SK-N-SH (cell line): ENCODE measurements around the gene PROC. TPM values are rescaled to one million over a fixed set of nuclear protein-coding genes. Genes with fewer than 3 reads are reported as not detected.

Experiments used
- CTCF ChIA-PET: fragments of 300-600, 350-600 bp; formaldehyde crosslinking; extraction: SDS; loops from one replicate; lab custom pipeline; 2021; lab: Yijun Ruan, JAX
- POLR2A ChIA-PET: fragments of 350-600 bp; sonication (Branson Sonifier 250); formaldehyde crosslinking; extraction: SDS; loops from one replicate; lab custom pipeline; 2020; ENCODE audit warnings: antibody characterized with exemption, inconsistent platforms; lab: Yijun Ruan, JAX
- DNase-seq: peaks from one replicate; pipeline ENCODE4 v3.0.0; 2012
- H2AFZ ChIP-seq: fragments of 200-600 bp; sonication (generic); 2 replicates; pipeline ENCODE4 v1.8.1; 2016; ENCODE audit warnings: antibody characterized with exemption, mild to moderate bottlenecking, low read depth
- H3F3A ChIP-seq: fragments of 200-600 bp; sonication (generic); replicated peaks from 2 replicates; pipeline ENCODE3; 2016; ENCODE audit warnings: antibody characterized with exemption, mild to moderate bottlenecking; ENCODE audit not compliant: insufficient read depth
- H3K27ac ChIP-seq, 2 experiments: fragments of 200-500 bp in 1 of 2; fragments of 200-600 bp in 1 of 2; sonication (Bioruptor generic) in 1 of 2; sonication (generic), shearing (Covaris generic) in 1 of 2; 2 replicates each; pipeline versions ENCODE4 v1.5.1 to v1.6.1; 2014 to 2016; ENCODE audit warnings: low read depth in 2 of 2, inconsistent platforms in 1 of 2, low read length in 1 of 2, mild to moderate bottlenecking in 1 of 2, mixed read lengths in 1 of 2
- H3K27me3 ChIP-seq: fragments of 200-600 bp; sonication (generic), shearing (Covaris generic); 2 replicates; pipeline ENCODE4 v1.6.1; 2016; ENCODE audit warnings: mixed run types; ENCODE audit not compliant: insufficient read depth
- H3K36me3 ChIP-seq, 2 experiments: fragments of 200-500 bp in 1 of 2; fragments of 200-600 bp in 1 of 2; sonication (Bioruptor generic) in 1 of 2; sonication (generic) in 1 of 2; replicated peaks in 1 of 2; 2 replicates each; pipeline versions ENCODE3 to v1.5.1; 2014 to 2016; ENCODE audit warnings: low read length in 1 of 2, mild to moderate bottlenecking in 1 of 2; ENCODE audit not compliant: insufficient read depth in 2 of 2, control insufficient read depth in 1 of 2
- H3K4me1 ChIP-seq, 2 experiments: fragments of 200-500 bp in 1 of 2; fragments of 200-600 bp in 1 of 2; sonication (Bioruptor generic) in 1 of 2; sonication (generic), shearing (Covaris generic) in 1 of 2; 2 replicates each; pipeline versions ENCODE4 v1.5.1 to v1.6.1; 2014 to 2016; ENCODE audit warnings: low read depth in 1 of 2, low read length in 1 of 2, mixed run types in 1 of 2; ENCODE audit not compliant: insufficient read depth in 2 of 2, control insufficient read depth in 1 of 2
- H3K4me2 ChIP-seq: fragments of 200-600 bp; sonication (generic), shearing (Covaris generic); 2 replicates; pipeline ENCODE4 v1.6.1; 2017; ENCODE audit warnings: mixed run types
- H3K4me3 ChIP-seq, 2 experiments: fragments of 200-500 bp in 1 of 2; fragments of 200-600 bp in 1 of 2; sonication (Bioruptor generic) in 1 of 2; sonication (generic), shearing (Covaris generic) in 1 of 2; 2 replicates each; pipeline versions ENCODE4 v1.5.1 to v1.8.1; 2014 to 2016; ENCODE audit warnings: low read depth in 2 of 2, inconsistent platforms in 1 of 2, low read length in 1 of 2, mild to moderate bottlenecking in 1 of 2, mixed read lengths in 1 of 2, moderate library complexity in 1 of 2
- H3K79me2 ChIP-seq: fragments of 200-600 bp; sonication (generic); 2 replicates; pipeline ENCODE4 v1.8.1; 2017; ENCODE audit warnings: mild to moderate bottlenecking; ENCODE audit not compliant: insufficient read depth
- H3K9ac ChIP-seq: fragments of 200-600 bp; sonication (generic); 2 replicates; pipeline ENCODE4 v1.6.1; 2017; ENCODE audit warnings: mixed run types
- H3K9me2 ChIP-seq: fragments of 200-600 bp; sonication (generic); 2 replicates; pipeline ENCODE4 v1.6.1; 2017; ENCODE audit warnings: mixed run types
- H3K9me3 ChIP-seq: fragments of 200-600 bp; sonication (generic); 2 replicates; pipeline ENCODE4 v1.6.1; 2017; ENCODE audit warnings: mixed run types, mild to moderate bottlenecking, moderate library complexity
- H4K20me1 ChIP-seq: fragments of 200-600 bp; sonication (generic); 2 replicates; pipeline ENCODE4 v1.6.1; 2017; ENCODE audit warnings: mild to moderate bottlenecking, mixed run types; ENCODE audit not compliant: insufficient read depth
- EP300 ChIP-seq, 2 experiments: IDR thresholded peaks; 2 replicates each; pipeline versions ENCODE4 v1.4.0 to v1.6.1; 2012; ENCODE audit warnings: borderline replicate concordance in 1 of 2, low read depth in 1 of 2, low read length in 1 of 2
- EZH2phosphoT487 ChIP-seq: fragments of 200-600 bp; sonication (generic); IDR thresholded peaks from 2 replicates; pipeline ENCODE4 v1.6.1; 2017; ENCODE audit warnings: low read depth, mixed run types, mild to moderate bottlenecking, antibody characterized with exemption, moderate library complexity, borderline replicate concordance
- FOXM1 ChIP-seq: IDR thresholded peaks from 2 replicates; pipeline ENCODE4 v1.4.0; 2012; ENCODE audit warnings: low read depth, mild to moderate bottlenecking
- GABPA ChIP-seq: IDR thresholded peaks from 2 replicates; pipeline ENCODE4 v1.4.0; 2012; ENCODE audit warnings: low read depth, mild to moderate bottlenecking
- GATA2 ChIP-seq: sonication (generic); formaldehyde crosslinking; IDR thresholded peaks from 2 replicates; pipeline ENCODE4 v1.5.0; 2020; ENCODE audit warnings: mild to moderate bottlenecking, missing genetic modification reagents
- MAX ChIP-seq: IDR thresholded peaks from 2 replicates; pipeline ENCODE4 v1.4.0; 2012; ENCODE audit warnings: low read depth
- MEF2A ChIP-seq: IDR thresholded peaks from 2 replicates; pipeline ENCODE4 v1.4.0; 2012; ENCODE audit warnings: low read depth, borderline replicate concordance
- NFIC ChIP-seq: IDR thresholded peaks from 2 replicates; pipeline ENCODE4 v1.4.0; 2012; ENCODE audit warnings: borderline replicate concordance
- PBX3 ChIP-seq: IDR thresholded peaks from 2 replicates; pipeline ENCODE4; 2012
- POLR2AphosphoS5 ChIP-seq: IDR thresholded peaks from 2 replicates; pipeline ENCODE4 v1.6.1; 2012; ENCODE audit warnings: low read depth, low read length
- RAD21 ChIP-seq: IDR thresholded peaks from 2 replicates; pipeline ENCODE4 v1.6.1; 2012; ENCODE audit warnings: mild to moderate bottlenecking, low read length
- RFX5 ChIP-seq: IDR thresholded peaks from 2 replicates; pipeline ENCODE4 v1.6.1; 2012; ENCODE audit warnings: mild to moderate bottlenecking, improper control_type of control experiment, low read length
- RXRA ChIP-seq: IDR thresholded peaks from 2 replicates; pipeline ENCODE4 v1.4.0; 2012; ENCODE audit warnings: low read depth, mild to moderate bottlenecking, borderline replicate concordance
- SIN3A ChIP-seq: IDR thresholded peaks from 2 replicates; pipeline ENCODE4 v1.6.1; 2012; ENCODE audit warnings: low read depth, mild to moderate bottlenecking, low read length, moderate library complexity, borderline replicate concordance
- SMC3 ChIP-seq: IDR thresholded peaks from 2 replicates; pipeline ENCODE4 v1.6.1; 2012; ENCODE audit warnings: low read depth, low read length, improper control_type of control experiment
- TAF1 ChIP-seq: IDR thresholded peaks from 2 replicates; pipeline ENCODE4 v1.6.1; 2012; ENCODE audit warnings: low read depth, mild to moderate bottlenecking, low read length, moderate library complexity, borderline replicate concordance
- TCF12 ChIP-seq: IDR thresholded peaks from 2 replicates; pipeline ENCODE4 v1.4.0; 2012
- TEAD4 ChIP-seq: IDR thresholded peaks from 2 replicates; pipeline ENCODE4 v1.4.0; 2012; ENCODE audit warnings: mild to moderate bottlenecking, borderline replicate concordance; ENCODE audit not compliant: insufficient read depth
- YY1 ChIP-seq: IDR thresholded peaks from 2 replicates; pipeline ENCODE4 v1.4.0; 2012; ENCODE audit warnings: low read depth, mild to moderate bottlenecking
- ZBTB33 ChIP-seq: IDR thresholded peaks from 2 replicates; pipeline ENCODE4 v1.4.0; 2012; ENCODE audit warnings: low read depth, borderline replicate concordance
- WGBS: methylation state at CpG from one replicate; pipeline ENCODE4 v1.1.6; 2017; ENCODE audit warnings: low lambda C conversion rate; 5-methylcytosine and 5-hydroxymethylcytosine counted together
- polyA plus RNA-seq, 3 experiments: library from polyadenylated mRNA; depleted of rRNA; stranded (reverse); fragments of >200 nt; gene quantifications; 2 replicates each; pipeline ENCODE4 v1.2.3, GENCODE V29; 2012
- TF ChIP-seq, protein P1 (sequence below): fragments of 150-350 bp; IDR thresholded peaks from 2 replicates; pipeline ENCODE4 v1.6.1; 2016; ENCODE audit warnings: mild to moderate bottlenecking, low read depth, low read length

Gene PROC
- polyA plus RNA-seq, 1 of the 3 experiments (the other 2 are of a cell fraction), result 0.10 TPM

DNA sequence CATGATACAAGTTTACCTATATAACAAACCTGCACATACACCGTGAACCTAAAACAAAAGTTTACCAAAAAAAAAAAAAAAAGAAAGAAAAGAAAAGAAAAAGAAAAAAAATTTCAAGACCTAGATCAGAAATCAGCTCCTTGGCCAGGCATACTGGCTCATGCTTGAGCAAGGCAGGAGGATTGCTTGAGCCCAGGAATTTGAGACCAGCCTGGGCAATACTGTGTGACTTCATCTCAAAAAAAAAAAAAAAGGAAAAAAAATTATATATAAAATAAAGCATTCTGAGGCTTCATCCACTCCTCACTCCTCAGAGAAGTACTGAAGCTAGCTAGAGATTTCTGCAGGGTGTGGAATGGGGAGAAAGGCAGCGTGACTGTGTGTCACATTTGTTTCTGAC lies 11.8 kb upstream of the PROC start:
- H3K9ac ChIP-seq, result no peak overlapping the region
- no peak overlapping the region for H3K4me2 ChIP-seq
- H4K20me1 ChIP-seq, result no peaks in the 10 kb centered on the region
- ChIA-PET CTCF (interaction anchor here (1.5 kb wide), 1 partner anchor 9 kb away, joined by 4 read pairs; no protein-coding TSS in a partner anchor), POLR2A (interaction anchor here (0.7 kb wide), 1 partner anchor 269 kb away, joined by 3 read pairs; the partner anchor contains the start of gene LIMS2)
- DNase-seq, result no peak
- no peak overlapping the region for H3K4me3 ChIP-seq
- H3K36me3 ChIP-seq, result no peaks in the 10 kb centered on the region
- no peaks in the 10 kb centered on the region for H3K27me3 ChIP-seq
- H3K4me1 ChIP-seq, result peaks cover 13 to 34% of the 10 kb centered on the region in 2 experiments
- peak overlapping the region in 1 of 2 experiments; percentile 78; a peak in 2 of 4 replicates for H3K27ac ChIP-seq
- H2AFZ ChIP-seq, result no peak overlapping the region
- peaks cover 30% of the 10 kb centered on the region for H3F3A ChIP-seq
- no peaks in the 10 kb centered on the region for H3K79me2 ChIP-seq
- H3K9me2 ChIP-seq, result no peaks in the 10 kb centered on the region
- H3K9me3 ChIP-seq, result no peaks in the 10 kb centered on the region
- WGBS, result 91% methylated on average over 2 of the region's 2 CpGs
- TF ChIP-seq NFIC, result no peak
- TF ChIP-seq TAF1, result no peak
- no peak for TF ChIP-seq GABPA
- no peak for TF ChIP-seq TEAD4
- TF ChIP-seq FOXM1, result no peak
- no peak for TF ChIP-seq MAX
- TF ChIP-seq EP300 (IDR thresholded peaks at IDR 0.05; ENCODE audit: borderline replicate concordance in 1 of 2, low read depth in 1 of 2, low read length in 1 of 2), result no peak
- TF ChIP-seq PBX3, result no peak
- no peak for TF ChIP-seq EZH2phosphoT487
- no peak for TF ChIP-seq TCF12
- no peak for TF ChIP-seq RXRA
- no peak for TF ChIP-seq GATA2 (CRISPR knock-in tag)
- no peak for TF ChIP-seq MEF2A

DNA sequence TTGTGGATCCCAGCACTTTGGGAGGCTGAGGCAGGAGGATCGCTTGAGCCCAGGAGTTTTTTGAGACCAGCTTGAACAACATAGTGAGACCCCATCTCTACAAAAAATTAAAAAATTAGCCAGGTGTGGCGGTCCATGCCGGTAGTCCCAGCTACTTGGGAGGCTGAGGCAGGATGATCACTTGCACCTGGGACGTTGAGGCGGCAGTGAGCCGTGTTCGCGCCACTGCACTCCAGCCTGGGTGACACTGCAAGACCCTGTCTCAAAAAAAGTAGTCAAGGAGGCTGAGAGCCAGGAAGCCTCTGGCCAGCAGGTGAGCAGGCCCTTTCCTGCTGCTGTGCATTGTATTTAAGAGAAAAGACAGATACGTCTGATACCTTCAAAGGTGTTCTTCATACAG lies 11.1 kb upstream of the PROC start:
- Histone ChIP-seq H3F3A (peaks cover 32% of the 10 kb centered on the region), H3K27me3 (no peaks in the 10 kb centered on the region), H3K4me3 (no peak overlapping the region), H3K9me3 (no peaks in the 10 kb centered on the region), H3K27ac (peak overlapping the region; percentile 78 to 86; a peak in 3 of 4 replicates), H3K79me2 (no peaks in the 10 kb centered on the region), H3K9ac (no peak overlapping the region), H3K4me1 (peaks cover 16 to 36% of the 10 kb centered on the region in 2 experiments), H4K20me1 (no peaks in the 10 kb centered on the region), H3K4me2 (no peak overlapping the region; the same call in 1 of the 2 replicates), H3K9me2 (no peaks in the 10 kb centered on the region)
- DNase-seq, result no peak
- POLR2A ChIA-PET, result no interaction called here
- TF ChIP-seq MAX (no peak), TAF1 (no peak), RFX5 (no peak), RAD21 (no peak), TCF12 (no peak), SMC3 (no peak), MEF2A (no peak), TEAD4 (no peak), GATA2 (CRISPR knock-in tag) (no peak), YY1 (no peak), POLR2AphosphoS5 (no peak), ZBTB33 (no peak), SIN3A (no peak)
- TF ChIP-seq, protein P1, sequence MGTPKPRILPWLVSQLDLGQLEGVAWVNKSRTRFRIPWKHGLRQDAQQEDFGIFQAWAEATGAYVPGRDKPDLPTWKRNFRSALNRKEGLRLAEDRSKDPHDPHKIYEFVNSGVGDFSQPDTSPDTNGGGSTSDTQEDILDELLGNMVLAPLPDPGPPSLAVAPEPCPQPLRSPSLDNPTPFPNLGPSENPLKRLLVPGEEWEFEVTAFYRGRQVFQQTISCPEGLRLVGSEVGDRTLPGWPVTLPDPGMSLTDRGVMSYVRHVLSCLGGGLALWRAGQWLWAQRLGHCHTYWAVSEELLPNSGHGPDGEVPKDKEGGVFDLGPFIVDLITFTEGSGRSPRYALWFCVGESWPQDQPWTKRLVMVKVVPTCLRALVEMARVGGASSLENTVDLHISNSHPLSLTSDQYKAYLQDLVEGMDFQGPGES, result no peak
- TF ChIP-seq, all 33 proteins: peak for 0
- CTCF ChIA-PET, result interaction anchor here (1.5 kb wide), 1 partner anchor 8 kb away, joined by 4 read pairs; no protein-coding TSS in a partner anchor
- no peak overlapping the region for H2AFZ ChIP-seq
- no peaks in the 10 kb centered on the region for H3K36me3 ChIP-seq
- 97% methylated on average over 9 of the region's 9 CpGs for WGBS
